Mesendoderm (in vitro differentiated cells): ENCODE results near the gene PRMT2.

ENCODE experiments used
- DNase-seq: peaks from one replicate; pipeline ENCODE4 v3.0.0; 2013
- H2AK5ac ChIP-seq: 2 replicates; pipeline ENCODE4 v1.6.1; 2013; ENCODE audit warnings: low read length, inconsistent platforms
- H2BK120ac ChIP-seq: 2 replicates; pipeline ENCODE4 v1.6.1; 2013; ENCODE audit warnings: low read depth, mild to moderate bottlenecking, low read length, moderate library complexity, mixed read lengths
- H2BK15ac ChIP-seq: replicated peaks from 2 replicates; pipeline ENCODE4 v1.6.1; 2013; ENCODE audit warnings: low read depth, mild to moderate bottlenecking, moderate library complexity
- H2BK5ac ChIP-seq: 2 replicates; pipeline ENCODE4 v1.6.1; 2013; ENCODE audit warnings: low read length, inconsistent platforms
- H3K18ac ChIP-seq: 2 replicates; pipeline ENCODE4 v1.6.1; 2013; ENCODE audit warnings: mild to moderate bottlenecking, low read length, mixed read lengths
- H3K23ac ChIP-seq: one replicate; pipeline ENCODE4 v1.6.1; 2013; ENCODE audit warnings: low read length
- H3K27ac ChIP-seq: 2 replicates; pipeline ENCODE4 v1.5.1; 2013; ENCODE audit warnings: low read depth, mild to moderate bottlenecking, inconsistent platforms, low read length, moderate library complexity
- H3K27me3 ChIP-seq: 2 replicates; pipeline ENCODE4 v1.6.1; 2013; ENCODE audit warnings: low read length, control low read depth, mild to moderate bottlenecking, inconsistent platforms; ENCODE audit not compliant: insufficient read depth, poor library complexity
- H3K36me3 ChIP-seq: 2 replicates; pipeline ENCODE4 v1.6.1; 2013; ENCODE audit warnings: low read length, inconsistent platforms; ENCODE audit not compliant: control insufficient read depth, insufficient read depth
- H3K4ac ChIP-seq: one replicate; pipeline ENCODE4 v1.6.1; 2013; ENCODE audit warnings: low read depth, mild to moderate bottlenecking, low read length, moderate library complexity
- H3K4me1 ChIP-seq: 2 replicates; pipeline ENCODE4 v1.6.1; 2013; ENCODE audit warnings: low read depth, low read length, inconsistent platforms; ENCODE audit not compliant: control insufficient read depth
- H3K4me2 ChIP-seq: 2 replicates; pipeline ENCODE4 v1.6.1; 2013; ENCODE audit warnings: low read length
- H3K4me3 ChIP-seq: 2 replicates; pipeline ENCODE4 v1.5.1; 2013; ENCODE audit warnings: mild to moderate bottlenecking, low read length
- H3K56ac ChIP-seq: one replicate; pipeline ENCODE4 v1.6.1; 2013; ENCODE audit warnings: low read length
- H3K79me1 ChIP-seq: 2 replicates; pipeline ENCODE4 v1.6.1; 2013; ENCODE audit warnings: low read length, inconsistent platforms
- H3K79me2 ChIP-seq: 2 replicates; pipeline ENCODE4 v1.6.1; 2013; ENCODE audit warnings: mild to moderate bottlenecking, low read length; ENCODE audit not compliant: control insufficient read depth, insufficient read depth
- H3K9ac ChIP-seq: 2 replicates; pipeline ENCODE4 v1.6.1; 2013; ENCODE audit warnings: low read length, inconsistent platforms
- H4K5ac ChIP-seq: one replicate; pipeline ENCODE4 v1.6.1; 2013; ENCODE audit warnings: low read length
- H4K8ac ChIP-seq: one replicate; pipeline ENCODE4 v1.6.1; 2013; ENCODE audit warnings: low read depth, mild to moderate bottlenecking, control low read depth, low read length, moderate library complexity
- WGBS: extraction: QIAGEN DNeasy Blood & Tissue Kit; methylation state at CpG from one replicate; pipeline ENCODE4 v1.1.7; 2013; ENCODE audit warnings: low lambda C conversion rate, missing lambda C conversion rate; ENCODE audit not compliant: insufficient coverage; ENCODE audit errors: extremely low coverage; 5-methylcytosine and 5-hydroxymethylcytosine counted together

PRMT2 gene

GRCh38 chr21:46610018-46610701, 25.3 kb upstream of the PRMT2 start:
- H2BK5ac ChIP-seq: no peak overlapping the region
- no CpG with 5 or more reads among the region's 6 CpGs for WGBS
- H3K18ac ChIP-seq: no peak overlapping the region
- no peaks in the 10 kb centered on the region for H3K36me3 ChIP-seq
- H3K4me2 ChIP-seq: no peak overlapping the region
- H3K27me3 ChIP-seq: no peaks in the 10 kb centered on the region
- no peak overlapping the region for H2BK15ac ChIP-seq
- H3K79me2 ChIP-seq: no peaks in the 10 kb centered on the region
- no peak overlapping the region for H2AK5ac ChIP-seq
- H3K4me1 ChIP-seq: no peaks in the 10 kb centered on the region
- H3K79me1 ChIP-seq: no peaks in the 10 kb centered on the region
- H3K56ac ChIP-seq: no peak overlapping the region
- no peak overlapping the region for H3K9ac ChIP-seq
- H3K23ac ChIP-seq: no peak overlapping the region
- no peak overlapping the region for H4K8ac ChIP-seq
- H3K4ac ChIP-seq: no peak overlapping the region
- DNase-seq: no peak
- H2BK120ac ChIP-seq: no peak overlapping the region
- H3K4me3 ChIP-seq: no peak overlapping the region
- no peak overlapping the region for H3K27ac ChIP-seq
- no peak overlapping the region for H4K5ac ChIP-seq

GRCh38 chr21:46613391-46613790, 22.1 kb upstream of the PRMT2 start:
- Histone ChIP-seq H2BK5ac (no peak overlapping the region), H3K36me3 (no peaks in the 10 kb centered on the region), H2BK120ac (no peak overlapping the region), H3K27ac (no peak overlapping the region), H3K4me2 (no peak overlapping the region), H3K56ac (no peak overlapping the region), H3K4me3 (no peak overlapping the region), H2AK5ac (no peak overlapping the region), H3K9ac (no peak overlapping the region), H3K27me3 (no peaks in the 10 kb centered on the region), H3K4ac (no peak overlapping the region), H2BK15ac (no peak overlapping the region), H3K79me1 (no peaks in the 10 kb centered on the region), H4K8ac (no peak overlapping the region), H3K79me2 (no peaks in the 10 kb centered on the region), H3K4me1 (no peaks in the 10 kb centered on the region), H3K23ac (no peak overlapping the region), H3K18ac (no peak overlapping the region), H4K5ac (no peak overlapping the region)
- no CpG with 5 or more reads among the region's 6 CpGs for WGBS
- DNase-seq: no peak

- no CpG with 5 or more reads among the region's 2 CpGs for WGBS
- no peak overlapping the region for H3K4me3 ChIP-seq
These were observed 19.4 kb upstream of the PRMT2 start for GRCh38 chr21:46616050-46616449.

GRCh38 chr21:46616656-46617055, 18.8 kb upstream of the PRMT2 start:
- Histone ChIP-seq H3K79me1 (no peaks in the 10 kb centered on the region), H3K4me3 (no peak overlapping the region), H3K9ac (no peak overlapping the region)

More at GRCh38 chr21:46616050-46616449, 19.4 kb upstream of the PRMT2 start:
- no peak overlapping the region for H2AK5ac ChIP-seq
- H3K23ac ChIP-seq: no peak overlapping the region
- H3K27me3 ChIP-seq: no peaks in the 10 kb centered on the region
- no peaks in the 10 kb centered on the region for H3K79me2 ChIP-seq
- H2BK15ac ChIP-seq: no peak overlapping the region
- no peaks in the 10 kb centered on the region for H3K36me3 ChIP-seq
- H3K27ac ChIP-seq: no peak overlapping the region
- no peak overlapping the region for H3K9ac ChIP-seq
- no peak overlapping the region for H4K5ac ChIP-seq
- H3K79me1 ChIP-seq: no peaks in the 10 kb centered on the region
- no peak overlapping the region for H3K18ac ChIP-seq
- no peak overlapping the region for H3K56ac ChIP-seq
- H3K4me1 ChIP-seq: no peaks in the 10 kb centered on the region
- H4K8ac ChIP-seq: no peak overlapping the region
- H2BK120ac ChIP-seq: no peak overlapping the region
- H3K4me2 ChIP-seq: no peak overlapping the region
- no peak overlapping the region for H2BK5ac ChIP-seq
- H3K4ac ChIP-seq: no peak overlapping the region
- no peak for DNase-seq

GRCh38 chr21:46617267-46618051, 18.0 kb upstream of the PRMT2 start:
- H3K36me3 ChIP-seq: no peaks in the 10 kb centered on the region
- no peak overlapping the region for H3K18ac ChIP-seq

More at GRCh38 chr21:46616656-46617055, 18.8 kb upstream of the PRMT2 start:
- WGBS: no CpG with 5 or more reads among the region's 1 CpG
- H2BK15ac ChIP-seq: no peak overlapping the region
- no peak overlapping the region for H3K56ac ChIP-seq
- H3K27me3 ChIP-seq: no peaks in the 10 kb centered on the region
- H3K4me2 ChIP-seq: no peak overlapping the region
- H3K4ac ChIP-seq: no peak overlapping the region
- no peak overlapping the region for H4K5ac ChIP-seq
- no peak overlapping the region for H3K23ac ChIP-seq
- no peak overlapping the region for H4K8ac ChIP-seq
- no peaks in the 10 kb centered on the region for H3K4me1 ChIP-seq
- H2AK5ac ChIP-seq: no peak overlapping the region
- H2BK5ac ChIP-seq: no peak overlapping the region
- no peak for DNase-seq
- H3K79me2 ChIP-seq: no peaks in the 10 kb centered on the region
- no peak overlapping the region for H2BK120ac ChIP-seq
- no peak overlapping the region for H3K27ac ChIP-seq
- no peaks in the 10 kb centered on the region for H3K36me3 ChIP-seq
- H3K18ac ChIP-seq: no peak overlapping the region

More at GRCh38 chr21:46617267-46618051, 18.0 kb upstream of the PRMT2 start:
- no peak overlapping the region for H2BK120ac ChIP-seq
- H2BK15ac ChIP-seq: no peak overlapping the region
- no peak overlapping the region for H4K5ac ChIP-seq
- H3K79me1 ChIP-seq: no peaks in the 10 kb centered on the region
- H2BK5ac ChIP-seq: no peak overlapping the region
- DNase-seq: no peak
- no peak overlapping the region for H3K9ac ChIP-seq
- no peak overlapping the region for H4K8ac ChIP-seq
- no peak overlapping the region for H3K4ac ChIP-seq
- no peaks in the 10 kb centered on the region for H3K27me3 ChIP-seq
- no CpG with 5 or more reads among the region's 6 CpGs for WGBS
- no peak overlapping the region for H3K4me3 ChIP-seq
- H3K23ac ChIP-seq: no peak overlapping the region
- no peak overlapping the region for H3K56ac ChIP-seq
- H3K4me2 ChIP-seq: no peak overlapping the region
- no peak overlapping the region for H3K27ac ChIP-seq
- no peaks in the 10 kb centered on the region for H3K79me2 ChIP-seq
- H3K4me1 ChIP-seq: no peaks in the 10 kb centered on the region
- H2AK5ac ChIP-seq: no peak overlapping the region
